AG09319 (cell line): ENCODE data around the gene SLC2A13.

Experiments
- DNase-seq: peaks from one replicate; pipeline ENCODE4 v3.0.0-alpha.2; 2010; ENCODE audit warnings: low read depth; ENCODE audit errors: extremely low read depth
- TF ChIP-seq, protein P1 (sequence below): IDR thresholded peaks from 2 replicates; pipeline ENCODE4 v1.5.1; 2011; ENCODE audit warnings: low read depth, mild to moderate bottlenecking, inconsistent platforms, low read length, moderate library complexity

The SLC2A13 gene

DNA sequence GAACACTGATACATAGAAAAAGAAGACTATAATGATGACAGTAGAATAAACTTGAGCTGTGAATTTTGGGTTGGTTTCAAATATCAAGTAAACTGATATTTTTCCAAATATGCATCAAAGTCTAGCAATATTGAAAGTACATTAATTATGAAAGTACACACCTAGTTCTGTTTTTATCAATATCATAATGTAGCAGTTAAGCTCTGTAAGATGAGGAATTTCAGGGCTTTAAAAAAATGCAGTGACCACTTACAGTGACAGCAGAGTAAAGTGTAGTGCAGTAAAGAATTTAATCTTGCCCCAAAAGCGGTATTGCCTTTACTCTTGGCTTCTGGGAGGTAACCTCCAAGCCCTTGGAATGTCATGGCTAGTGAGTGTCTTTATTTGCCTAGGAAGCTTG is 383.4 kb downstream of the SLC2A13 start:
- TF ChIP-seq, protein P1, sequence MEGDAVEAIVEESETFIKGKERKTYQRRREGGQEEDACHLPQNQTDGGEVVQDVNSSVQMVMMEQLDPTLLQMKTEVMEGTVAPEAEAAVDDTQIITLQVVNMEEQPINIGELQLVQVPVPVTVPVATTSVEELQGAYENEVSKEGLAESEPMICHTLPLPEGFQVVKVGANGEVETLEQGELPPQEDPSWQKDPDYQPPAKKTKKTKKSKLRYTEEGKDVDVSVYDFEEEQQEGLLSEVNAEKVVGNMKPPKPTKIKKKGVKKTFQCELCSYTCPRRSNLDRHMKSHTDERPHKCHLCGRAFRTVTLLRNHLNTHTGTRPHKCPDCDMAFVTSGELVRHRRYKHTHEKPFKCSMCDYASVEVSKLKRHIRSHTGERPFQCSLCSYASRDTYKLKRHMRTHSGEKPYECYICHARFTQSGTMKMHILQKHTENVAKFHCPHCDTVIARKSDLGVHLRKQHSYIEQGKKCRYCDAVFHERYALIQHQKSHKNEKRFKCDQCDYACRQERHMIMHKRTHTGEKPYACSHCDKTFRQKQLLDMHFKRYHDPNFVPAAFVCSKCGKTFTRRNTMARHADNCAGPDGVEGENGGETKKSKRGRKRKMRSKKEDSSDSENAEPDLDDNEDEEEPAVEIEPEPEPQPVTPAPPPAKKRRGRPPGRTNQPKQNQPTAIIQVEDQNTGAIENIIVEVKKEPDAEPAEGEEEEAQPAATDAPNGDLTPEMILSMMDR = no peak
- DNase-seq = no peak

DNA sequence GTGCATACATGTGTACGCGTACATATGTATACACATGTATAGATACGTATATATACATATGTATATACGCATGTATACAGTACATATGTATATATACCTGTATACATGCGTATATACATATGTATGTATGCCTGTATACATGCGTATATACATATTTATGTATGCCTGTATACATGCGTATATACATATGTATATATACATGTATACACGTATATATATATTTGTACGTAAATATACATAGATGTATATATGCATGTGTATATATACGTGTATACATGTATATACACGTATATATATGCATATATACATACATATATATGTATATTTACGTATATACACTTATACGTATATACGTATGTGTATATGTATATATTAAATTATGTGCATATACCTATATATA is 392.3 kb downstream of the SLC2A13 start:
- TF ChIP-seq, protein P1 = no peak
- no peak for DNase-seq

DNA sequence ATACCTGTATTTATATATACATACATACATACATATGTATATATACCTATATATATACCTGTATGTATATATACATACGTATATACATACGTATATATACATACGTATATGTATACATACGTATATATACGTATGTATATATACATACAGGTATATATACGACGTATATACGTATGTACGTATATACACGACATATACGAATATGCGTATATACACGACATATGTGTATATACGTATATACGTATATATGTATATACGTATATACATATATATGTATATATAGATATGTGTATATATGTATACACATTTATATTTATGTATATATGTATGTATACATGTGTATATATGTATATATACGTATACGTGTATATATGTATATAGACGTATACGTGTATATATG is 393.5 kb downstream of the SLC2A13 start:
- TF ChIP-seq, protein P1 = no peak
- DNase-seq = no peak
